K562 (cell line): ENCODE results near the gene CHD6. TPM values are rescaled to one million over a fixed set of nuclear protein-coding genes. Genes with fewer than 3 reads are reported as not detected.

ENCODE experiments used
- ATAC-seq: fragments of 200-7000 bp; cut with Tn5 transposase; 3 replicates; pipeline ENCODE4 v1.9.1; 2020; ENCODE audit warnings: moderate library complexity
- BruUV-seq: library from RNA; stranded (reverse); fragments of 400-500 nt; replicated peaks from 2 replicates; lab custom pipeline; 2021; lab: Mats Ljungman, UMichigan
- CTCF ChIA-PET: fragments of 300-600 bp; formaldehyde crosslinking; extraction: SDS; loops from one replicate; lab custom pipeline; 2021; ENCODE audit warnings: low intra/inter-chr PET ratio; lab: Yijun Ruan, JAX
- POLR2A ChIA-PET: fragments of 300-600, 350-650 bp; sonication (Branson Sonifier 250); formaldehyde crosslinking; extraction: SDS; loops from one replicate; lab custom pipeline; 2021; ENCODE audit warnings: antibody characterized with exemption, inconsistent platforms; lab: Yijun Ruan, JAX
- DNase-seq, 4 experiments: peaks; one replicate each; pipeline versions ENCODE4 v3.0.0 to v3.0.0-alpha.2; 2011 to 2018; ENCODE audit warnings: low spot score in 3 of 4, mixed read lengths in 3 of 4; ENCODE audit errors: extremely low read depth in 1 of 4
- FAIRE-seq: peaks from 2 replicates; lab custom pipeline; 2011; peaks lifted over from hg19 to GRCh38; lab: Jason Lieb, UNC
- H2AFZ ChIP-seq: 2 replicates; pipeline ENCODE4 v1.6.0; 2011; ENCODE audit warnings: low read depth, low read length, control low read depth, inconsistent platforms
- H3K27ac ChIP-seq: fragments of 200-600 bp; 3 replicates; pipeline ENCODE4 v1.8.0; 2011; ENCODE audit warnings: low read depth, mild to moderate bottlenecking, control low read depth, inconsistent platforms, low read length, moderate library complexity, mixed read lengths; ENCODE audit errors: extremely low read depth
- H3K27me3 ChIP-seq, 2 experiments: fragments of 300-600 bp in 1 of 2; 2 replicates in 1 of 2; 3 replicates in 1 of 2; pipeline versions ENCODE4 v1.6.0 to v1.8.0; 2011; ENCODE audit warnings: inconsistent platforms in 2 of 2, low read length in 2 of 2, mild to moderate bottlenecking in 1 of 2, mixed read lengths in 1 of 2, moderate library complexity in 1 of 2; ENCODE audit not compliant: control insufficient read depth in 2 of 2, insufficient read depth in 2 of 2
- H3K36me3 ChIP-seq: fragments of 300-600 bp; 3 replicates; pipeline ENCODE4 v1.8.0; 2011; ENCODE audit warnings: mild to moderate bottlenecking, low read length, inconsistent platforms; ENCODE audit not compliant: control insufficient read depth, insufficient read depth
- H3K4me1 ChIP-seq, 2 experiments: fragments of 200-600 bp in 1 of 2; replicated peaks in 1 of 2; 2 replicates in 1 of 2; 3 replicates in 1 of 2; pipeline versions ENCODE4 v1.5.1 to v1.8.0; 2011; ENCODE audit warnings: inconsistent platforms in 2 of 2, low read length in 2 of 2, mild to moderate bottlenecking in 1 of 2, mixed read lengths in 1 of 2, moderate library complexity in 1 of 2; ENCODE audit not compliant: control insufficient read depth in 2 of 2, insufficient read depth in 2 of 2
- H3K4me2 ChIP-seq: 2 replicates; pipeline ENCODE4 v1.6.1; 2011; ENCODE audit warnings: low read length, control low read depth, inconsistent platforms, mixed read lengths; ENCODE audit not compliant: insufficient read depth
- H3K4me3 ChIP-seq: fragments of 200-600 bp; sonication (generic), shearing (Covaris generic); 2 replicates; pipeline ENCODE4 v1.5.1; 2016; ENCODE audit warnings: control low read depth, inconsistent platforms
- H3K79me2 ChIP-seq: fragments of 200-600 bp; 3 replicates; pipeline ENCODE4 v1.8.0; 2011; ENCODE audit warnings: low read length, inconsistent platforms; ENCODE audit not compliant: control insufficient read depth, insufficient read depth
- H3K9ac ChIP-seq, 2 experiments: 2 replicates each; pipeline versions ENCODE4 v1.6.0 to v1.6.1; 2011; ENCODE audit warnings: low read depth in 2 of 2, low read length in 2 of 2, control low read depth in 1 of 2, inconsistent platforms in 1 of 2, mild to moderate bottlenecking in 1 of 2, mixed read lengths in 1 of 2; ENCODE audit not compliant: insufficient read depth in 1 of 2
- H3K9me1 ChIP-seq: one replicate; pipeline ENCODE4 v1.6.0; 2011; ENCODE audit warnings: inconsistent platforms, mild to moderate bottlenecking, low read length, moderate library complexity; ENCODE audit not compliant: control insufficient read depth, insufficient read depth
- H3K9me3 ChIP-seq: replicated peaks from 2 replicates; pipeline ENCODE4 v1.5.1; 2011; ENCODE audit warnings: low read depth, low read length, inconsistent platforms; ENCODE audit not compliant: control insufficient read depth, insufficient read depth
- H4K20me1 ChIP-seq: replicated peaks from 2 replicates; pipeline ENCODE4 v1.6.1; 2011; ENCODE audit warnings: low read length, inconsistent platforms, mixed read lengths; ENCODE audit not compliant: control insufficient read depth, insufficient read depth
- AFF4 ChIP-seq: sonication (generic); formaldehyde crosslinking; IDR thresholded peaks from 2 replicates; pipeline ENCODE4 v1.8.0; 2023; ENCODE audit warnings: mild to moderate bottlenecking, missing genetic modification reagents
- CREB1 ChIP-seq, 2 experiments: sonication (generic) in 1 of 2; formaldehyde crosslinking in 1 of 2; IDR thresholded peaks; 2 replicates each; pipeline versions ENCODE4 v1.6.1 to v1.8.0; 2012 to 2022; ENCODE audit warnings: inconsistent platforms in 1 of 2, mild to moderate bottlenecking in 1 of 2, missing genetic modification reagents in 1 of 2, moderate library complexity in 1 of 2
- FOXA3 ChIP-seq, 2 experiments: fragments of 450-650 bp in 1 of 2; sonication (generic) in 1 of 2; formaldehyde crosslinking; IDR thresholded peaks in 1 of 2; conservative IDR thresholded peaks in 1 of 2; 2 replicates each; pipeline versions ENCODE4 v1.4.0 to v1.8.0; 2020 to 2022; ENCODE audit warnings: mild to moderate bottlenecking in 2 of 2, missing genetic modification reagents in 1 of 2
- SMC3 ChIP-seq: conservative IDR thresholded peaks from 2 replicates; pipeline ENCODE4 v1.6.1; 2011; ENCODE audit warnings: low read depth, low read length, improper control_type of control experiment; ENCODE audit not compliant: insufficient read depth
- SPI1 ChIP-seq: IDR thresholded peaks from 2 replicates; pipeline ENCODE4 v1.6.1; 2011; ENCODE audit warnings: low read depth, low read length, control low read depth, borderline replicate concordance
- TFAP4 ChIP-seq: sonication (generic); formaldehyde crosslinking; IDR thresholded peaks from 2 replicates; pipeline ENCODE4 v1.8.0; 2022; ENCODE audit warnings: missing genetic modification reagents, mild to moderate bottlenecking, moderate library complexity, borderline replicate concordance
- ZNF146 ChIP-seq: IDR thresholded peaks from one replicate; pipeline ENCODE4 v1.6.1; 2018; ENCODE audit warnings: missing compliant biosample characterization; ENCODE audit not compliant: unreplicated experiment
- ZNF518B ChIP-seq: fragments of 250-450 bp; sonication (Bioruptor Pico); IDR thresholded peaks from 2 replicates; pipeline ENCODE4 v1.5.0; 2021; ENCODE audit warnings: mild to moderate bottlenecking, moderate library complexity
- WGBS: fragments of 100-300 bp; shearing (Covaris generic); methylation state at CpG from one replicate; pipeline ENCODE4 v1.1.6; 2016; ENCODE audit warnings: low coverage, mixed read lengths; ENCODE audit not compliant: insufficient coverage; ENCODE audit errors: missing lambda C conversion rate; 5-methylcytosine and 5-hydroxymethylcytosine counted together
- in situ Hi-C: fragments of 300-500 bp; cut with MboI; formaldehyde crosslinking; loops from 4 replicates; pipeline ENCODE4 v1.15.0; 2018; ENCODE audit warnings: inconsistent platforms, mixed read lengths
- intact Hi-C: fragments of 100-400 bp; cut with micrococcal nuclease; formaldehyde crosslinking; loops from 2 replicates; pipeline ENCODE4 v1.14.2; 2022
- polyA plus RNA-seq, 8 experiments: library from polyadenylated mRNA; depleted of rRNA in 4 of 8; stranded (reverse) in 5 of 8; unstranded in 3 of 8; fragments of >200 nt; fragmentation: Nextera tagmentation in 2 of 8; fragmentation: Illumina TruSeq in 1 of 8; extraction: Ambion mirVana in 2 of 8; extraction: Trizol in 1 of 8; gene quantifications; 2 replicates each; pipeline versions ENCODE4 v1.2.1 to v1.2.3, GENCODE V29; 2011 to 2014; ENCODE audit warnings: inconsistent platforms in 1 of 8, missing spikeins in 1 of 8
- total RNA-seq, 7 experiments: library from RNA; depleted of rRNA in 6 of 7; stranded (reverse); fragments of >200 nt in 6 of 7; fragmentation: Illumina TruSeq in 2 of 7; extraction: Trizol in 2 of 7; gene quantifications; 2 replicates each; pipeline versions ENCODE4 v1.2.1 to v1.2.3, GENCODE V29; 2011 to 2021; ENCODE audit warnings: low replicate concordance in 1 of 7
- TF ChIP-seq, protein P1 (sequence below), 2 experiments: fragments of 450-650 bp in 1 of 2; sonication (generic) in 1 of 2; formaldehyde crosslinking in 1 of 2; IDR thresholded peaks in 1 of 2; conservative IDR thresholded peaks in 1 of 2; 2 replicates each; pipeline versions ENCODE4 v1.6.1 to v1.8.1; 2016 to 2023; ENCODE audit warnings: mild to moderate bottlenecking in 2 of 2, moderate library complexity in 2 of 2, inconsistent platforms in 1 of 2, missing genetic modification reagents in 1 of 2

The CHD6 gene
- total and polyA plus RNA-seq, 9 of the 15 experiments (the other 6 are each of a cell fraction or from before 2014, with no cell fraction given): 3.9 to 24.2 (median 12.8) TPM

DNA sequence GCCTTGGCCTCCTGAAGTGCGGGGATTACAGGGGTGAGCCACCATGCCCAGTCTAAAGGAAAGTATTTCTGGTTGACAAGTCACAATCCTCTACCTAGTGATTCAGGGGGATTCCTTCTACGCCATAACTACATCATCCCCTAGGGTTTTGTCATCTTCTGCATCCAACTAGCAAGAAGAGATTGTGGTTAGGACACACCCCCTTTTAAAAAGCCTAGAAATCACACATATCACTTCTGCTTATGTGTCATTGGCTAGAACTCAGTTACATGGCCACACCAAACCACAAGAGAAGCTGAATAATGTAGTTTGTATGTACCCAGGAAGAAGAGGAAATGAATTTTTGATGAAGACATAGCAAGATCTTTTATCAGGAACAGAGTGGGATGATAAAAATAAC, 14.7 kb upstream of the CHD6 start (continued):
- TF ChIP-seq CREB1 (IDR thresholded peaks at IDR 0.05): peak; percentile 61; the same call in 1 of the 2 replicates
- no peak for TF ChIP-seq CREB1 (CRISPR knock-in tag; IDR thresholded peaks at IDR 0.05)
- TF ChIP-seq ZNF518B (CRISPR knock-in tag): no peak
- TF ChIP-seq SMC3: no peak
- TF ChIP-seq SPI1: 0 out of 2 replicates have a peak, but pooled peaks have one; percentile 3

- Histone ChIP-seq H4K20me1 (no peaks in the 10 kb centered on the region), H3K27ac (no peak overlapping the region), H3K4me1 (peaks cover 0 to 16% of the 10 kb centered on the region in 2 experiments; a peak in 2 of 5 replicates), H3K27me3 (no peaks in the 10 kb centered on the region), H2AFZ (no peak overlapping the region), H3K9me1 (no peaks in the 10 kb centered on the region), H3K9me3 (no peaks in the 10 kb centered on the region), H3K4me3 (no peak overlapping the region), H3K9ac (no peak overlapping the region), H3K4me2 (no peak overlapping the region), H3K36me3 (no peaks in the 10 kb centered on the region), H3K79me2 (no peaks in the 10 kb centered on the region)
- DNase-seq (no peak), FAIRE-seq (no peak), ATAC-seq (peak; percentile 56; the same call in 2 of the 3 replicates)
- WGBS: 3% methylated on average over 3 of the region's 4 CpGs
- BruUV-seq: no TSS peak
- intact Hi-C loops (no loop called here), in situ Hi-C loops (no loop called here)
- TF ChIP-seq AFF4 (CRISPR knock-in tag) (no peak), FOXA3 (CRISPR knock-in tag; conservative IDR thresholded peaks at IDR 0.05 in 1 of 2, IDR thresholded peaks at IDR 0.05 in 1 of 2) (no peak), ZNF146 (CRISPR knock-in tag) (no peak), TFAP4 (CRISPR knock-in tag) (peak; percentile 27; the same call in 1 of the 2 replicates)
- TF ChIP-seq, protein P1, sequence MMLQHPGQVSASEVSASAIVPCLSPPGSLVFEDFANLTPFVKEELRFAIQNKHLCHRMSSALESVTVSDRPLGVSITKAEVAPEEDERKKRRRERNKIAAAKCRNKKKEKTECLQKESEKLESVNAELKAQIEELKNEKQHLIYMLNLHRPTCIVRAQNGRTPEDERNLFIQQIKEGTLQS (IDR thresholded peaks at IDR 0.05): 0 out of 2 replicates have a peak, but pooled peaks have one; percentile 35
- TF ChIP-seq, protein P1 (CRISPR knock-in tag; conservative IDR thresholded peaks at IDR 0.05): no peak
- CTCF ChIA-PET: no interaction called here
- POLR2A ChIA-PET: interaction anchor here (1.2 to 2.5 kb wide), 2 partner anchors 13 to 21 kb away, joined by 3 to 10 read pairs; partner anchors contain the start of gene CHD6
Observed at GRCh38 chr20:41631826-41632225, 13.6 kb upstream of the CHD6 start.
